IMR-90 (cell line): ENCODE results near the gene GMEB2. TPM values are rescaled to one million over a fixed set of nuclear protein-coding genes. Genes with fewer than 3 reads are reported as not detected.

Source experiments
- ATAC-seq: fragments of 200-7000 bp; cut with Tn5 transposase; 2 replicates; pipeline ENCODE4 v1.9.1; 2020; ENCODE audit warnings: low read depth, mild to moderate bottlenecking, moderate library complexity
- BruUV-seq: library from RNA; stranded (reverse); fragments of 400-500 nt; replicated peaks from 2 replicates; lab custom pipeline; 2021; lab: Mats Ljungman, UMichigan
- CTCF ChIA-PET: fragments of 300-600 bp; formaldehyde crosslinking; extraction: SDS; loops from one replicate; lab custom pipeline; 2021; ENCODE audit warnings: antibody characterized with exemption; lab: Yijun Ruan, JAX
- POLR2A ChIA-PET: fragments of 300-600 bp; sonication (Branson Sonifier 250); formaldehyde crosslinking; loops from one replicate; lab custom pipeline; 2022; ENCODE audit warnings: antibody characterized with exemption; ENCODE audit not compliant: unreplicated experiment; lab: Charles Lee
- DNase-seq: peaks from one replicate; pipeline ENCODE4 v3.0.0; 2013
- H2AFZ ChIP-seq: replicated peaks from 2 replicates; pipeline ENCODE3; 2013; ENCODE audit warnings: low read length, mild to moderate bottlenecking; ENCODE audit not compliant: poor library complexity
- H2AK5ac ChIP-seq: 2 replicates; pipeline ENCODE4 v1.6.1; 2013; ENCODE audit warnings: low read depth, low read length, inconsistent platforms
- H2AK9ac ChIP-seq: replicated peaks from 2 replicates; pipeline ENCODE3; 2013; ENCODE audit warnings: mild to moderate bottlenecking, low read depth, low read length, moderate library complexity; ENCODE audit not compliant: poor library complexity
- H2BK120ac ChIP-seq: 2 replicates; pipeline ENCODE4 v1.6.1; 2013; ENCODE audit warnings: low read depth, low read length, inconsistent platforms
- H2BK15ac ChIP-seq: 3 replicates; pipeline ENCODE4 v1.6.1; 2013; ENCODE audit warnings: low read depth, low read length, inconsistent platforms
- H2BK20ac ChIP-seq: 2 replicates; pipeline ENCODE4 v1.6.1; 2013; ENCODE audit warnings: low read depth, mild to moderate bottlenecking, inconsistent platforms, low read length, moderate library complexity
- H2BK5ac ChIP-seq: 2 replicates; pipeline ENCODE4 v1.6.1; 2013; ENCODE audit warnings: mild to moderate bottlenecking, low read depth, low read length, inconsistent platforms; ENCODE audit not compliant: poor library complexity, severe bottlenecking
- H3K14ac ChIP-seq: replicated peaks from 2 replicates; pipeline ENCODE4 v1.6.1; 2013; ENCODE audit warnings: low read depth, low read length, inconsistent platforms
- H3K18ac ChIP-seq: 2 replicates; pipeline ENCODE4 v1.6.1; 2013; ENCODE audit warnings: low read depth, low read length, control low read depth
- H3K23ac ChIP-seq: 2 replicates; pipeline ENCODE4 v1.6.1; 2013; ENCODE audit warnings: low read depth, low read length, inconsistent platforms
- H3K27ac ChIP-seq: 2 replicates; pipeline ENCODE4 v1.5.1; 2013; ENCODE audit warnings: mild to moderate bottlenecking, control low read depth, low read length; ENCODE audit not compliant: insufficient read depth
- H3K27me3 ChIP-seq: 2 replicates; pipeline ENCODE4 v1.6.1; 2013; ENCODE audit warnings: low read length; ENCODE audit not compliant: control insufficient read depth, insufficient read depth
- H3K36me3 ChIP-seq: 2 replicates; pipeline ENCODE4 v1.6.1; 2013; ENCODE audit warnings: low read length, mixed read lengths; ENCODE audit not compliant: control insufficient read depth, insufficient read depth
- H3K4ac ChIP-seq: 2 replicates; pipeline ENCODE4 v1.6.1; 2013; ENCODE audit warnings: low read depth, low read length, inconsistent platforms
- H3K4me1 ChIP-seq: 2 replicates; pipeline ENCODE4 v1.6.1; 2013; ENCODE audit warnings: low read length, mixed read lengths; ENCODE audit not compliant: control insufficient read depth, insufficient read depth
- H3K4me2 ChIP-seq: 2 replicates; pipeline ENCODE4 v1.6.1; 2013; ENCODE audit warnings: low read depth, mild to moderate bottlenecking, control low read depth, low read length, moderate library complexity
- H3K4me3 ChIP-seq: 2 replicates; pipeline ENCODE4 v1.5.1; 2013; ENCODE audit warnings: low read depth, mild to moderate bottlenecking, control low read depth, low read length, moderate library complexity; ENCODE audit not compliant: insufficient read depth
- H3K56ac ChIP-seq: 2 replicates; pipeline ENCODE4 v1.6.1; 2013; ENCODE audit warnings: low read length, inconsistent platforms; ENCODE audit not compliant: insufficient read depth; ENCODE audit errors: extremely low read depth
- H3K79me1 ChIP-seq, 2 experiments: 2 replicates each; pipeline ENCODE4 v1.6.1; 2013; ENCODE audit warnings: low read length in 2 of 2, inconsistent platforms in 1 of 2, low read depth in 1 of 2
- H3K9ac ChIP-seq: 2 replicates; pipeline ENCODE4 v1.6.1; 2013; ENCODE audit warnings: low read depth, low read length, control low read depth
- H3K9me1 ChIP-seq: 2 replicates; pipeline ENCODE4 v1.6.1; 2013; ENCODE audit warnings: low read length, inconsistent platforms; ENCODE audit not compliant: insufficient read depth
- H3K9me3 ChIP-seq: 2 replicates; pipeline ENCODE4 v1.6.1; 2013; ENCODE audit warnings: low read length; ENCODE audit not compliant: control insufficient read depth, insufficient read depth
- H4K20me1 ChIP-seq: 2 replicates; pipeline ENCODE4 v1.6.1; 2013; ENCODE audit warnings: low read length, inconsistent platforms; ENCODE audit not compliant: insufficient read depth
- H4K5ac ChIP-seq: 2 replicates; pipeline ENCODE4 v1.6.1; 2013; ENCODE audit warnings: mild to moderate bottlenecking, low read depth, low read length, control low read depth
- H4K8ac ChIP-seq, 2 experiments: 2 replicates each; pipeline ENCODE4 v1.6.1; 2013; ENCODE audit warnings: low read depth in 2 of 2, low read length in 2 of 2, control low read depth in 1 of 2, inconsistent platforms in 1 of 2
- H4K91ac ChIP-seq: 2 replicates; pipeline ENCODE4 v1.6.1; 2013; ENCODE audit warnings: low read depth, low read length, inconsistent platforms; ENCODE audit not compliant: insufficient read depth
- BHLHE40 ChIP-seq: fragments of 150-350 bp; IDR thresholded peaks from 2 replicates; pipeline ENCODE4 v1.6.1; 2016; ENCODE audit warnings: mild to moderate bottlenecking, low read depth, low read length
- CEBPB ChIP-seq: IDR thresholded peaks from 2 replicates; pipeline ENCODE4 v1.6.1; 2012; ENCODE audit warnings: low read depth, low read length, improper control_type of control experiment
- CHD1 ChIP-seq: IDR thresholded peaks from 2 replicates; pipeline ENCODE4 v1.6.1; 2012; ENCODE audit warnings: low read depth, low read length, improper control_type of control experiment
- CTCF ChIP-seq: conservative IDR thresholded peaks from 2 replicates; pipeline ENCODE4 v1.5.1; 2012; ENCODE audit warnings: mild to moderate bottlenecking, low read depth, low read length, improper control_type of control experiment
- FOS ChIP-seq: fragments of 150-350 bp; IDR thresholded peaks from 2 replicates; pipeline ENCODE4 v1.6.1; 2016; ENCODE audit warnings: low read depth, low read length
- MAFK ChIP-seq: IDR thresholded peaks from 2 replicates; pipeline ENCODE4 v1.6.1; 2012; ENCODE audit warnings: low read depth, low read length, improper control_type of control experiment
- MAZ ChIP-seq: IDR thresholded peaks from 2 replicates; pipeline ENCODE4 v1.6.1; 2012; ENCODE audit warnings: low read depth, mild to moderate bottlenecking, low read length, improper control_type of control experiment, moderate library complexity, borderline replicate concordance
- MXI1 ChIP-seq: IDR thresholded peaks from 2 replicates; pipeline ENCODE4 v1.6.1; 2012; ENCODE audit warnings: low read depth, mild to moderate bottlenecking, low read length, moderate library complexity, borderline replicate concordance
- NFE2L2 ChIP-seq: fragments of 150-350 bp; IDR thresholded peaks from 2 replicates; pipeline ENCODE4 v1.6.1; 2016; ENCODE audit warnings: low read depth, mild to moderate bottlenecking, low read length
- POLR2A ChIP-seq: IDR thresholded peaks from 2 replicates; pipeline ENCODE4 v1.6.1; 2012; ENCODE audit warnings: mild to moderate bottlenecking, low read depth, low read length
- RCOR1 ChIP-seq: IDR thresholded peaks from 2 replicates; pipeline ENCODE4 v1.6.1; 2012; ENCODE audit warnings: mild to moderate bottlenecking, low read length, improper control_type of control experiment; ENCODE audit not compliant: insufficient replicate concordance
- RFX5 ChIP-seq: IDR thresholded peaks from 2 replicates; pipeline ENCODE4 v1.8.0; 2012; ENCODE audit warnings: low read depth, mild to moderate bottlenecking, low read length, moderate library complexity
- SMC3 ChIP-seq: fragments of 150-350 bp; IDR thresholded peaks from 2 replicates; pipeline ENCODE4 v1.6.1; 2016; ENCODE audit warnings: low read depth, mild to moderate bottlenecking, antibody characterized with exemption, low read length, moderate library complexity
- USF2 ChIP-seq: fragments of 150-350 bp; IDR thresholded peaks from 2 replicates; pipeline ENCODE4 v1.6.1; 2017; ENCODE audit warnings: mild to moderate bottlenecking, antibody characterized with exemption, low read length, low read depth
- WGBS, 2 experiments: methylation state at CpG; one replicate each; pipeline versions ENCODE4 v1.1.5 to v1.1.7; 2013; ENCODE audit warnings: missing lambda C conversion rate in 2 of 2; ENCODE audit not compliant: insufficient read length in 1 of 2; ENCODE audit errors: extremely low coverage in 2 of 2; 5-methylcytosine and 5-hydroxymethylcytosine counted together
- dilution Hi-C: fragments of 300-500 bp; cut with HindIII; formaldehyde crosslinking; loops from one replicate; pipeline ENCODE4 v1.14.3; 2018; ENCODE audit warnings: low sequenced_read_pairs; ENCODE audit not compliant: unreplicated experiment
- in situ Hi-C: fragments of 300-500 bp; cut with MboI; formaldehyde crosslinking; loops from 3 replicates; pipeline ENCODE4 v1.14.3; 2019; ENCODE audit warnings: low sequenced_read_pairs, inconsistent platforms, mixed read lengths
- intact Hi-C: fragments of 100-400 bp; cut with micrococcal nuclease; formaldehyde crosslinking; loops from 2 replicates; pipeline ENCODE4 v1.10.0; 2022
- polyA plus RNA-seq, 3 experiments: library from polyadenylated mRNA; depleted of rRNA; stranded (reverse); fragments of >200 nt; gene quantifications; 2 replicates each; pipeline ENCODE4 v1.2.3, GENCODE V29; 2012; ENCODE audit warnings: low replicate concordance in 1 of 3
- total RNA-seq: library from RNA; depleted of rRNA; stranded (reverse); fragments of >200 nt; gene quantifications from 2 replicates; pipeline ENCODE4 v1.2.3, GENCODE V29; 2012

GMEB2 gene
- total and polyA plus RNA-seq, 2 of the 4 experiments (the other 2 are of a cell fraction) = 5.0 to 10.0 TPM

- TF ChIP-seq BHLHE40 (no peak), RFX5 (no peak), SMC3 (no peak), CHD1 (no peak)
Measured at GRCh38 chr20:63606686-63607085, 20.2 kb downstream of the GMEB2 start (continued).

- ChIA-PET CTCF (no interaction called here), POLR2A (interaction anchor here (0.6 kb wide), 1 partner anchor 753 kb away, joined by 5 read pairs; no protein-coding TSS in a partner anchor)
- H3K4me1 ChIP-seq = no peaks in the 10 kb centered on the region
- no peak overlapping the region for H3K27ac ChIP-seq
- H2BK20ac ChIP-seq = no peak overlapping the region
- TF ChIP-seq MAFK = no peak
- no peak for TF ChIP-seq CEBPB
- TF ChIP-seq CHD1 = no peak
- no peak for TF ChIP-seq MXI1
- TF ChIP-seq BHLHE40 = no peak
- no peak for TF ChIP-seq POLR2A
- TF ChIP-seq CTCF = no peak
- no peak for TF ChIP-seq FOS
- no peak for TF ChIP-seq NFE2L2
- no peak for TF ChIP-seq SMC3
- no peak for TF ChIP-seq MAZ
- TF ChIP-seq RFX5 = no peak
- no peak for TF ChIP-seq USF2
- TF ChIP-seq RCOR1 = no peak
- H3K56ac ChIP-seq = no peak overlapping the region
- H2BK120ac ChIP-seq = no peak overlapping the region
- no peak overlapping the region for H2AK9ac ChIP-seq
- ATAC-seq (no peak), DNase-seq (no peak)
- H3K4me2 ChIP-seq = no peak overlapping the region
- H3K9ac ChIP-seq = no peak overlapping the region
- in situ Hi-C loops (no loop called here), intact Hi-C loops (no loop called here), dilution Hi-C loops (no loop called here)
- no peak overlapping the region for H2AK5ac ChIP-seq
- no peak overlapping the region for H4K5ac ChIP-seq
- peaks cover 15 to 31% of the 10 kb centered on the region in 2 experiments for H3K79me1 ChIP-seq
- H4K91ac ChIP-seq = no peak overlapping the region
- H2BK5ac ChIP-seq = no peak overlapping the region
- no peak overlapping the region for H4K8ac ChIP-seq
- no TSS peak for BruUV-seq
- no peak overlapping the region for H3K14ac ChIP-seq
- H3K36me3 ChIP-seq = peaks cover 32% of the 10 kb centered on the region
- H3K18ac ChIP-seq = no peak overlapping the region
- no peak overlapping the region for H2AFZ ChIP-seq
- peaks cover 9% of the 10 kb centered on the region; the same call in 1 of the 2 replicates for H4K20me1 ChIP-seq
- H3K9me3 ChIP-seq = no peaks in the 10 kb centered on the region
- no peaks in the 10 kb centered on the region for H3K27me3 ChIP-seq
- no peak overlapping the region for H3K23ac ChIP-seq
- no peak overlapping the region for H3K4ac ChIP-seq
- H3K4me3 ChIP-seq = no peak overlapping the region
- H2BK15ac ChIP-seq = no peak overlapping the region
- H3K9me1 ChIP-seq = no peaks in the 10 kb centered on the region
- WGBS, 2 experiments = 100% methylated on average over 1 of the region's 3 CpGs; no CpG with 5 or more reads in 1 of the 2 experiments
Measured at GRCh38 chr20:63602321-63602720, 24.6 kb downstream of the GMEB2 start.
